Midbrain (tissue), 1 donor: ENCODE measurements around the gene SLC4A3.
"Not testable (repeated sequence)": the region's sequence is repeated elsewhere in the genome, so short reads cannot be mapped to it uniquely, and the experiment has no call there.

Source experiments
- DNase-seq: peaks from one replicate; lab custom pipeline; 2025; lab: John Stamatoyannopoulos, UW

SLC4A3 gene

DNA sequence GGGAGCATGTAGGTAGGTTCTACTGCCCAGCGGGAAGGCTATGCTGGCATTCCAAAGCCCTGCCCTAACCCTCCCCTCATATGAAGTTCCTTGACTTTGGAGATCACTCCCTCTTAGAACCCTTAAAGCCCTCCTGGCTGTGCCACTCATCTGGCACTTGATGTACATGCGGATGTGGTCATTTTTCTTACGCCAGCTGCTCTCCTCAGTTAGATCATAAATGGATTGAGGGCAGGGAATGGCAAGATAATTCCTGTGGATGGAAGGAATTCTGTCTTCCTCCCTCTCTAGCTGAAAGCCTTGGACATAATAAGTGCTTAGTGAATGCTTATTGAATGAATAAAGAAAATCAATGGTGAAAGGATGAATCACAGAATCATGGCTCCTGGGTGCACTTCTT is 51.6 kb downstream of the SLC4A3 start:
- DNase-seq = no peak

DNA sequence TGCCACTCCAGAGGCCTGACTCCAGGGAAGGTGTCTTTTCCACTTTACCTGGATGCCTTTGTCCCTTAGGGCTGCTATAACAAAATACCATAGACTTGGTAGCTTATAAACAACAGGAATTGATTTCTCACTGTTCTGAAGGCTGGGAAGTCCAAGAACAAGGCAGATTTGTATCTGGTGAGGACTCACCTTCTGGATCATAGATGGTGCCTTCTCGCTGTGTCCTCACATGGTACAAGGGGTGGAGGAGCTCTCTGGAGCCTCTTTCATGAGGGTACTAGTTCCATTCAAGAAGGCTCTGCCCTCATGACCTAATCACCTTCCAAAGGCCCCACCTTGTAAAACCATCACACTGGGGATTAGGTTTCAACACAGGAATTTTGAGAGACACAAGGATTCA is 52.1 kb downstream of the SLC4A3 start:
- DNase-seq = no peak

DNA sequence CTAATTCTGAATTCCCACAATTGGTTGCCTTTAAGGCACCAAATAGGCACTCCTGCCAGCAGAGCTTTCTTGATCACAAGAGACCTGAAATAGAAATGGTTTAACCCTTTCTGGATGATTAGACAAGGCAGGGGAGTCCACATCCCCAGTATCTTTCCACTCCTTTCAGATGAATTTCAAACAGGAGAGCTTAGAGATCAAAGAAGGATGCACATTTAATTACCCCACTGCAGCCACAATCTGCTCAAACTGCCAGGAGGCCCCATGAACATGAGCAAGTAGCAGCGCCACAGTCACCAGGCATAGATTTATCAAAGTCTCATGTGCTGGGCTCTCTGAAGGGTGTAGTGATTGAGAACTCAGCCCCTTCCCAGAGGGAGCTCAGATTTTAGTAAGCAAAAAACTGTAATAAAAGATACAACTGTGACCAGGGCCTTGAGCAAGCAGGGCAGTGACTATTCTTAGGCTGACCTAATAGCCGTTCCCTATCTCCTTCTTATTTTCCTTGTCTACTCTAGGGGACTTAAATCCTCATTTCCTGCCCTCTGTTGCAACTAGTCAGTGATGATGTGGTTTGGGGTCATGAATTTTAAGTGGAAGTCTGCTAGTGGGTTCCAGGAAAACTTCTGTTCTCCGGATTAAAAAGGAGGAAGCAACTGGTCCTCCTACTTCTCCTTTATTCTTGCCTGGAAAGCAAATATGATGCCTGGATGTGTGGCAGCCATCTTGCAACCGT is 53.7 kb downstream of the SLC4A3 start:
- no peak for DNase-seq

- no peak for DNase-seq
Observed at GRCh38 chr2:219681694-219682300, 54.4 kb downstream of the SLC4A3 start.

GRCh38 chr2:219683474-219683873 is 56.0 kb downstream of the SLC4A3 start:
- not testable (repeated sequence) for DNase-seq

- peak; percentile 12 for DNase-seq
Observed at GRCh38 chr2:219684721-219685689, 57.6 kb downstream of the SLC4A3 start.

DNA sequence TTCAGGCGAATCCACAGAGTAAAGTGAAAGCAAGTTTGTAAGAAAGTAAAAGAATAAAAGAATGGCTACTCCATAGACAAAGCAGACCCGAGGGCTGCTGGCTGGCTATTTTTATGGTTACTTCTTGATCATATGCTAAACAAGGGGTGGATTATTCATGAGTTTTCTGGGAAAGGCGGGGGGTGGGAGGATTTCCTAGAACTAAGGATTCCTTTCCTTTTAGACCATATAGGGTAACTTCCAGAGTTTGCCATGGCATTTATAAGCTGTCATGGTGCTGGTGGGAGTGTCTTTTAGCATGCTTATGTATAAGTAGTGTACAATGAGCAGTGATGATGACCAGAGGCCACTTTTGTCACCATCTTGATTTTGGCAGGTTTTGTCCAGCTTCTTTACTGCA is 59.8 kb downstream of the SLC4A3 start:
- DNase-seq = no peak

- no peak for DNase-seq
Observed at GRCh38 chr2:219687882-219688559, 60.6 kb downstream of the SLC4A3 start.

- DNase-seq = no peak
Observed at GRCh38 chr2:219688560-219689445, 61.4 kb downstream of the SLC4A3 start.

- peak; percentile 35 for DNase-seq
Observed at GRCh38 chr2:219689676-219690628, 62.5 kb downstream of the SLC4A3 start.

DNA sequence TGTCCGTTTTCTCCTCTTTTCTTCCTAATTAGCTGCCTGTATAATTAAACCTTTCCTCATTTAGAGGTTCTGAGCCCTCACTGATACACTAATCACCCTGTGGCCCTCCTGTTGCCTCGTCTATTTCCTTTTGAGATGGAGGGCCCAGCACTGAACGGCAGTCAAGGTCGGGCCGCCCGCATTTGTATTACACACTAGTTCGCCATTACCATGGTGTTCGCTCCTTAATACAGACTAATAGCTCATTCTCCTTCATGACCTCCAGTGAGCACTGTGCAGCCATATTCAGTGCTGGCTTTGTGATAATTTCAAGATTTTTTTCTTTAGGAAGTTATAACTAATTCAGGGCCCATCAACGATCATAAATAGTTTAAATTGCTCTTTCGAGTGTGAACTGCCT is 64.1 kb downstream of the SLC4A3 start:
- no peak for DNase-seq
